ENCODE measurements around the gene CCDC24. TPM values are rescaled to one million over a fixed set of nuclear protein-coding genes. Genes with fewer than 3 reads are reported as not detected.

Gene CCDC24
- total RNA-seq, 2 experiments from 2014 or later: 1.1 to 1.3 TPM

GRCh38 chr1:43965316-43965715, 26.1 kb upstream of the CCDC24 start:
- ATAC-seq (no peak), DNase-seq (no peak)
- Mint-ChIP-seq H3K9me3 (ENCODE audit: insufficient read depth) (no peaks in the 10 kb centered on the region), H3K27me3 (ENCODE audit: low read depth) (no peaks in the 10 kb centered on the region), H3K27ac (no peak overlapping the region), H3K4me1 (ENCODE audit: low read depth) (peaks cover 25% of the 10 kb centered on the region), H3K36me3 (ENCODE audit: low read depth) (peaks cover 10% of the 10 kb centered on the region), H3K4me3 (no peak overlapping the region)
- ChIA-PET CTCF (interaction anchor here (0.7 kb wide), 1 partner anchor 13 kb away, joined by 4 read pairs; no protein-coding TSS in a partner anchor), POLR2A (no interaction called here)

GRCh38 chr1:43968348-43968948, 23.0 kb upstream of the CCDC24 start:
- H3K36me3 Mint-ChIP-seq (ENCODE audit: low read depth): peaks cover 19% of the 10 kb centered on the region
- no peaks in the 10 kb centered on the region for H3K9me3 Mint-ChIP-seq (ENCODE audit: insufficient read depth)
- peaks cover 23% of the 10 kb centered on the region for H3K4me1 Mint-ChIP-seq (ENCODE audit: low read depth)
- CTCF ChIA-PET: interaction anchor here (1.0 to 1.8 kb wide), 2 partner anchors 34 to 80 kb away, joined by 4 read pairs; no protein-coding TSS in a partner anchor
- H3K4me3 Mint-ChIP-seq: no peak overlapping the region
- ATAC-seq (no peak), DNase-seq (peak; percentile 67)
- POLR2A ChIA-PET: no interaction called here
- H3K27me3 Mint-ChIP-seq (ENCODE audit: low read depth): no peaks in the 10 kb centered on the region
- no peak overlapping the region for H3K27ac Mint-ChIP-seq

GRCh38 chr1:43969416-43969745, 22.0 kb upstream of the CCDC24 start:
- peak overlapping the region; percentile 86 for H3K27ac Mint-ChIP-seq
- ChIA-PET POLR2A (interaction anchor here (0.7 to 1.8 kb wide), 2 partner anchors 22 to 23 kb away, joined by 3 to 6 read pairs; partner anchors contain the start of gene IPO13), CTCF (interaction anchor here (0.9 to 1.6 kb wide), 4 partner anchors 20 to 206 kb away, joined by 3 to 4 read pairs (median 4); no protein-coding TSS in a partner anchor)
- H3K27me3 Mint-ChIP-seq (ENCODE audit: low read depth): no peaks in the 10 kb centered on the region
- peaks cover 32% of the 10 kb centered on the region for H3K4me1 Mint-ChIP-seq (ENCODE audit: low read depth)
- DNase-seq (no peak), ATAC-seq (no peak)
- no peaks in the 10 kb centered on the region for H3K9me3 Mint-ChIP-seq (ENCODE audit: insufficient read depth)
- peaks cover 23% of the 10 kb centered on the region for H3K36me3 Mint-ChIP-seq (ENCODE audit: low read depth)
- peak overlapping the region; percentile 97 for H3K4me3 Mint-ChIP-seq

GRCh38 chr1:43969746-43970466, 21.5 kb upstream of the CCDC24 start, which contains the start of gene DPH2:
TSS of gene DPH2 (plus strand) at chr1:43970010. CDS start at chr1:43970176, 166 bp downstream.
- POLR2A ChIA-PET: interaction anchor here (0.7 to 1.8 kb wide), 2 partner anchors 22 to 23 kb away, joined by 3 to 6 read pairs; partner anchors contain the start of gene IPO13
- Mint-ChIP-seq H3K4me1 (ENCODE audit: low read depth) (peaks cover 34% of the 10 kb centered on the region), H3K27me3 (ENCODE audit: low read depth) (no peaks in the 10 kb centered on the region), H3K4me3 (peak within 1 kb of the TSS; percentile 97), H3K9me3 (ENCODE audit: insufficient read depth) (no peaks in the 10 kb centered on the region), H3K27ac (peak within 1 kb of the TSS; percentile 86), H3K36me3 (ENCODE audit: low read depth) (peaks cover 23% of the 10 kb centered on the region)
- DNase-seq (peak; percentile 99), ATAC-seq (peak; percentile 90)
- CTCF ChIA-PET: interaction anchor here (0.8 to 1.6 kb wide), 6 partner anchors 21 to 207 kb away, joined by 3 to 4 read pairs (median 4); partner anchors contain the start of gene IPO13

GRCh38 chr1:43970502-43970901, 20.9 kb upstream of the CCDC24 start:
- Mint-ChIP-seq H3K36me3 (ENCODE audit: low read depth) (peaks cover 23% of the 10 kb centered on the region), H3K27ac (peak overlapping the region; percentile 86), H3K27me3 (ENCODE audit: low read depth) (no peaks in the 10 kb centered on the region), H3K9me3 (ENCODE audit: insufficient read depth) (no peaks in the 10 kb centered on the region), H3K4me1 (ENCODE audit: low read depth) (peaks cover 34% of the 10 kb centered on the region), H3K4me3 (peak overlapping the region; percentile 97)
- POLR2A ChIA-PET: interaction anchor here (1.8 kb wide), 1 partner anchor 24 kb away, joined by 6 read pairs; the partner anchor contains the start of gene IPO13
- CTCF ChIA-PET: interaction anchor here (0.8 to 1.6 kb wide), 4 partner anchors 21 to 35 kb away, joined by 3 to 4 read pairs (median 4); partner anchors contain the start of gene IPO13
- ATAC-seq: no peak
- no peak for DNase-seq

- ATAC-seq: no peak
- H3K27ac Mint-ChIP-seq: peak overlapping the region; percentile 86
- POLR2A ChIA-PET: interaction anchor here (0.6 to 1.8 kb wide), 2 partner anchors 22 to 24 kb away, joined by 3 to 6 read pairs; partner anchors contain the start of gene IPO13
Observed at GRCh38 chr1:43970911-43971310, 20.5 kb upstream of the CCDC24 start.

GRCh38 chr1:43971336-43971980, 19.9 kb upstream of the CCDC24 start:
- peaks cover 28% of the 10 kb centered on the region for H3K36me3 Mint-ChIP-seq (ENCODE audit: low read depth)
- ATAC-seq: no peak

More at GRCh38 chr1:43970911-43971310, 20.5 kb upstream of the CCDC24 start:
- H3K27me3 Mint-ChIP-seq (ENCODE audit: low read depth): no peaks in the 10 kb centered on the region
- H3K36me3 Mint-ChIP-seq (ENCODE audit: low read depth): peaks cover 25% of the 10 kb centered on the region
- no peaks in the 10 kb centered on the region for H3K9me3 Mint-ChIP-seq (ENCODE audit: insufficient read depth)
- DNase-seq: no peak
- CTCF ChIA-PET: interaction anchor here (0.8 to 1.6 kb wide), 3 partner anchors 24 to 36 kb away, joined by 3 to 4 read pairs (median 4); partner anchors contain the start of gene IPO13
- peak overlapping the region; percentile 97 for H3K4me3 Mint-ChIP-seq
- peaks cover 36% of the 10 kb centered on the region for H3K4me1 Mint-ChIP-seq (ENCODE audit: low read depth)

GRCh38 chr1:43973981-43974442, 17.4 kb upstream of the CCDC24 start:
- DNase-seq: no peak
- H3K27me3 Mint-ChIP-seq (ENCODE audit: low read depth): no peaks in the 10 kb centered on the region
- H3K4me1 Mint-ChIP-seq (ENCODE audit: low read depth): peaks cover 64% of the 10 kb centered on the region
- no peak for ATAC-seq
- H3K9me3 Mint-ChIP-seq (ENCODE audit: insufficient read depth): no peaks in the 10 kb centered on the region
- H3K4me3 Mint-ChIP-seq: peak overlapping the region; percentile 89
- H3K27ac Mint-ChIP-seq: peak overlapping the region; percentile 89
- ChIA-PET CTCF (interaction anchor here (1.0 to 3.1 kb wide), 3 partner anchors 27 to 62 kb away, joined by 4 to 13 read pairs (median 4); partner anchors contain the start of gene IPO13), POLR2A (interaction anchor here (0.8 to 1.4 kb wide), 3 partner anchors 18 to 41 kb away, joined by 3 to 5 read pairs (median 3); no protein-coding TSS in a partner anchor)
- peaks cover 44% of the 10 kb centered on the region for H3K36me3 Mint-ChIP-seq (ENCODE audit: low read depth)

More at GRCh38 chr1:43971336-43971980, 19.9 kb upstream of the CCDC24 start:
- peak overlapping the region; percentile 97 for H3K4me3 Mint-ChIP-seq
- peaks cover 42% of the 10 kb centered on the region for H3K4me1 Mint-ChIP-seq (ENCODE audit: low read depth)
- H3K27me3 Mint-ChIP-seq (ENCODE audit: low read depth): no peaks in the 10 kb centered on the region
- ChIA-PET CTCF (no interaction called here), POLR2A (interaction anchor here (0.6 kb wide), 1 partner anchor 22 kb away, joined by 3 read pairs; no protein-coding TSS in a partner anchor)
- DNase-seq: no peak
- no peaks in the 10 kb centered on the region for H3K9me3 Mint-ChIP-seq (ENCODE audit: insufficient read depth)
- no peak overlapping the region for H3K27ac Mint-ChIP-seq

GRCh38 chr1:43974443-43975248, 16.8 kb upstream of the CCDC24 start, which contains the start of gene ATP6V0B:
TSS of gene ATP6V0B (plus strand) at chr1:43974960. CDS start at chr1:43975041, 81 bp downstream.
- peaks cover 58% of the 10 kb centered on the region for H3K4me1 Mint-ChIP-seq (ENCODE audit: low read depth)

GRCh38 chr1:43975249-43975961, 16.0 kb upstream of the CCDC24 start:
- H3K27me3 Mint-ChIP-seq (ENCODE audit: low read depth): no peaks in the 10 kb centered on the region
- H3K4me1 Mint-ChIP-seq (ENCODE audit: low read depth): peaks cover 59% of the 10 kb centered on the region
- ChIA-PET POLR2A (interaction anchor here (1.0 to 1.7 kb wide), 8 partner anchors 9 to 326 kb away, joined by 3 to 6 read pairs (median 4); partner anchors contain the start of genes KDM4A and ST3GAL3), CTCF (interaction anchor here (0.9 to 3.1 kb wide), 9 partner anchors 13 to 211 kb away, joined by 3 to 13 read pairs (median 5); partner anchors contain the start of gene ARTN)
- peak overlapping the region; percentile 89 for H3K4me3 Mint-ChIP-seq
- peaks cover 45% of the 10 kb centered on the region for H3K36me3 Mint-ChIP-seq (ENCODE audit: low read depth)
- DNase-seq (peak; percentile 58), ATAC-seq (peak; percentile 11)
- H3K9me3 Mint-ChIP-seq (ENCODE audit: insufficient read depth): no peaks in the 10 kb centered on the region
- H3K27ac Mint-ChIP-seq: peak overlapping the region; percentile 89

More at GRCh38 chr1:43974443-43975248, 16.8 kb upstream of the CCDC24 start, which contains the start of gene ATP6V0B:
- ChIA-PET CTCF (interaction anchor here (0.9 to 3.1 kb wide), 10 partner anchors 17 to 210 kb away, joined by 3 to 13 read pairs (median 4); partner anchors contain the start of genes ARTN and IPO13), POLR2A (interaction anchor here (0.8 to 1.7 kb wide), 8 partner anchors 8 to 325 kb away, joined by 3 to 6 read pairs (median 4); partner anchors contain the start of gene KDM4A)
- Mint-ChIP-seq H3K9me3 (ENCODE audit: insufficient read depth) (no peaks in the 10 kb centered on the region), H3K4me3 (peak within 1 kb of the TSS; percentile 89), H3K27ac (peak within 1 kb of the TSS; percentile 89), H3K27me3 (ENCODE audit: low read depth) (no peaks in the 10 kb centered on the region), H3K36me3 (ENCODE audit: low read depth) (peaks cover 44% of the 10 kb centered on the region)
- ATAC-seq (peak; percentile 77), DNase-seq (peak; percentile 97)

Measured in activated CD8-positive, alpha-beta T cell treated with anti-CD3 and anti-CD28 coated beads, Interleukin-2, amount 10 ng/mL, durations not matched to agents 7 days and 5 days (primary cell).